Astrocyte (in vitro differentiated cells and primary cell): Measurements from ENCODE around the gene PI16. TPM values are rescaled to one million over a fixed set of nuclear protein-coding genes. Genes with fewer than 3 reads are reported as not detected.

Experiments
- DNase-seq: peaks from one replicate; pipeline ENCODE4 v3.0.0-alpha.2; 2010; ENCODE audit warnings: low read depth
- FAIRE-seq: peaks from 2 replicates; lab custom pipeline; 2011; peaks lifted over from hg19 to GRCh38; lab: Jason Lieb, UNC
- H2AFZ ChIP-seq: 2 replicates; pipeline ENCODE4 v1.6.0; 2012; ENCODE audit warnings: low read depth, low read length, inconsistent platforms
- H3K27ac ChIP-seq: 2 replicates; pipeline ENCODE4 v1.5.1; 2011; ENCODE audit warnings: low read depth, low read length, inconsistent platforms
- H3K27me3 ChIP-seq: 2 replicates; pipeline ENCODE4 v1.6.0; 2011; ENCODE audit warnings: low read length, inconsistent platforms; ENCODE audit not compliant: insufficient read depth
- H3K36me3 ChIP-seq: 2 replicates; pipeline ENCODE4 v1.5.1; 2011; ENCODE audit warnings: low read length, inconsistent platforms; ENCODE audit not compliant: insufficient read depth
- H3K4me1 ChIP-seq: 2 replicates; pipeline ENCODE4 v1.5.1; 2011; ENCODE audit warnings: low read length, inconsistent platforms; ENCODE audit not compliant: insufficient read depth
- H3K4me2 ChIP-seq: 2 replicates; pipeline ENCODE4 v1.6.0; 2012; ENCODE audit warnings: low read length, inconsistent platforms
- H3K4me3 ChIP-seq: 2 replicates; pipeline ENCODE4 v1.5.1; 2011; ENCODE audit warnings: low read depth, mild to moderate bottlenecking, low read length, inconsistent platforms; ENCODE audit not compliant: insufficient read depth
- H3K79me2 ChIP-seq: 2 replicates; pipeline ENCODE4 v1.6.0; 2012; ENCODE audit warnings: mild to moderate bottlenecking, low read length, inconsistent platforms; ENCODE audit not compliant: insufficient read depth
- H3K9ac ChIP-seq: 2 replicates; pipeline ENCODE4 v1.6.0; 2012; ENCODE audit warnings: mild to moderate bottlenecking, low read length, inconsistent platforms
- H3K9me3 ChIP-seq: 2 replicates; pipeline ENCODE4 v1.5.1; 2012; ENCODE audit warnings: low read depth, mild to moderate bottlenecking, low read length, inconsistent platforms; ENCODE audit not compliant: insufficient read depth
- H4K20me1 ChIP-seq: 2 replicates; pipeline ENCODE4 v1.6.0; 2012; ENCODE audit warnings: low read length, inconsistent platforms; ENCODE audit not compliant: insufficient read depth
- H3K27ac Mint-ChIP-seq: one replicate; pipeline ENCODE4 v1.8.0; 2021; ENCODE audit warnings: mild to moderate bottlenecking, mixed read lengths; ENCODE audit not compliant: unreplicated experiment
- H3K27me3 Mint-ChIP-seq: one replicate; pipeline ENCODE4 v1.8.0; 2021; ENCODE audit warnings: low read depth, mixed read lengths; ENCODE audit not compliant: unreplicated experiment
- H3K36me3 Mint-ChIP-seq: one replicate; pipeline ENCODE4 v1.8.0; 2021; ENCODE audit warnings: low read depth, mixed read lengths; ENCODE audit not compliant: unreplicated experiment
- H3K4me1 Mint-ChIP-seq: one replicate; pipeline ENCODE4 v1.8.0; 2021; ENCODE audit warnings: low read depth, mixed read lengths; ENCODE audit not compliant: unreplicated experiment
- H3K4me3 Mint-ChIP-seq: one replicate; pipeline ENCODE4 v1.8.0; 2021; ENCODE audit warnings: mild to moderate bottlenecking, moderate library complexity, mixed read lengths; ENCODE audit not compliant: unreplicated experiment
- H3K9me3 Mint-ChIP-seq: one replicate; pipeline ENCODE4 v1.8.0; 2021; ENCODE audit warnings: mild to moderate bottlenecking, mixed read lengths; ENCODE audit not compliant: unreplicated experiment
- CTCF ChIP-seq: IDR thresholded peaks from 2 replicates; pipeline ENCODE4 v1.5.1; 2011; ENCODE audit warnings: low read depth, mild to moderate bottlenecking, inconsistent platforms, low read length, moderate library complexity; ENCODE audit not compliant: insufficient read depth
- EZH2 ChIP-seq: IDR thresholded peaks from 2 replicates; pipeline ENCODE4 v1.6.1; 2012; ENCODE audit warnings: mild to moderate bottlenecking, low read length, inconsistent platforms; ENCODE audit not compliant: insufficient read depth
- total RNA-seq: library from RNA; stranded (reverse); gene quantifications from 2 replicates; pipeline ENCODE4 v1.2.1, GENCODE V29; 2021

PI16 gene
- total RNA-seq, 1 donor from 2014 or later = not detected

GRCh38 chr6:36926708-36927513 lies 27.6 kb upstream of the PI16 start:
- H3K4me1 ChIP-seq = peaks cover 21% of the 10 kb centered on the region
- DNase-seq (no peak), FAIRE-seq (no peak)
- no peak overlapping the region for H3K9ac ChIP-seq
- no peaks in the 10 kb centered on the region for H3K79me2 ChIP-seq
- Mint-ChIP-seq H3K36me3 (peaks cover 3% of the 10 kb centered on the region), H3K27me3 (no peaks in the 10 kb centered on the region), H3K4me1 (peaks cover 40% of the 10 kb centered on the region), H3K4me3 (no peak overlapping the region), H3K27ac (peak overlapping the region; percentile 15), H3K9me3 (no peaks in the 10 kb centered on the region)
- H3K36me3 ChIP-seq = peaks cover 10% of the 10 kb centered on the region
- no peaks in the 10 kb centered on the region for H3K27me3 ChIP-seq
- no peaks in the 10 kb centered on the region for H4K20me1 ChIP-seq
- no peak overlapping the region for H2AFZ ChIP-seq
- H3K4me3 ChIP-seq = no peak overlapping the region
- no peak for TF ChIP-seq EZH2
- no peak for TF ChIP-seq CTCF
- no peak overlapping the region for H3K27ac ChIP-seq
- H3K4me2 ChIP-seq = peak overlapping the region; percentile 33
- no peaks in the 10 kb centered on the region for H3K9me3 ChIP-seq

GRCh38 chr6:36927691-36928546 lies 26.6 kb upstream of the PI16 start:
- peaks cover 3% of the 10 kb centered on the region for H3K36me3 Mint-ChIP-seq
- TF ChIP-seq EZH2 (no peak), CTCF (no peak)
- H3K9me3 Mint-ChIP-seq = no peaks in the 10 kb centered on the region
- Histone ChIP-seq H3K27me3 (no peaks in the 10 kb centered on the region), H3K27ac (no peak overlapping the region), H2AFZ (no peak overlapping the region), H4K20me1 (no peaks in the 10 kb centered on the region), H3K36me3 (peaks cover 10% of the 10 kb centered on the region), H3K9me3 (no peaks in the 10 kb centered on the region), H3K4me1 (peaks cover 21% of the 10 kb centered on the region), H3K79me2 (no peaks in the 10 kb centered on the region), H3K4me3 (no peak overlapping the region), H3K4me2 (no peak overlapping the region), H3K9ac (no peak overlapping the region)
- peak; percentile 36 for DNase-seq
- H3K27me3 Mint-ChIP-seq = no peaks in the 10 kb centered on the region
- no peak for FAIRE-seq
- no peak overlapping the region for H3K4me3 Mint-ChIP-seq
- H3K4me1 Mint-ChIP-seq = peaks cover 42% of the 10 kb centered on the region
- peak overlapping the region; percentile 82 for H3K27ac Mint-ChIP-seq
